H9 (cell line): Measurements from ENCODE around the gene FBN2. TPM values are rescaled to one million over a fixed set of nuclear protein-coding genes. Genes with fewer than 3 reads are reported as not detected.

Source experiments
- DNase-seq: peaks from one replicate; pipeline ENCODE4 v3.0.0-alpha.2; 2017
- H2AFZ ChIP-seq: one replicate; pipeline ENCODE4 v1.6.1; 2013; ENCODE audit warnings: mild to moderate bottlenecking, low read length, control low read depth, moderate library complexity
- H2AK5ac ChIP-seq: 2 replicates; pipeline ENCODE4 v1.6.1; 2013; ENCODE audit warnings: low read length, control low read depth, mixed read lengths; ENCODE audit not compliant: insufficient read length
- H2BK120ac ChIP-seq: one replicate; pipeline ENCODE4 v1.6.1; 2013; ENCODE audit warnings: low read depth, mild to moderate bottlenecking, low read length, control low read depth, inconsistent platforms; ENCODE audit not compliant: poor library complexity, severe bottlenecking
- H2BK12ac ChIP-seq: 2 replicates; pipeline ENCODE4 v1.6.1; 2013; ENCODE audit warnings: low read length, control low read depth, mixed read lengths, low read depth; ENCODE audit not compliant: insufficient read length
- H2BK15ac ChIP-seq: 2 replicates; pipeline ENCODE4 v1.6.1; 2013; ENCODE audit warnings: low read depth, low read length, control low read depth
- H2BK20ac ChIP-seq: one replicate; pipeline ENCODE4 v1.6.1; 2013; ENCODE audit warnings: low read depth, mild to moderate bottlenecking, low read length, control low read depth, inconsistent platforms; ENCODE audit not compliant: poor library complexity, severe bottlenecking
- H2BK5ac ChIP-seq: 2 replicates; pipeline ENCODE4 v1.6.1; 2013; ENCODE audit warnings: low read length, control low read depth, mixed read lengths; ENCODE audit not compliant: insufficient read length
- H3K14ac ChIP-seq: 2 replicates; pipeline ENCODE4 v1.6.1; 2013; ENCODE audit warnings: low read length, control low read depth; ENCODE audit not compliant: insufficient read depth
- H3K18ac ChIP-seq: 2 replicates; pipeline ENCODE4 v1.6.1; 2013; ENCODE audit warnings: low read depth, mild to moderate bottlenecking, mixed read lengths, low read length, control low read depth; ENCODE audit not compliant: insufficient read length
- H3K23ac ChIP-seq: 2 replicates; pipeline ENCODE4 v1.6.1; 2013; ENCODE audit warnings: low read length, control low read depth, mixed read lengths, low read depth; ENCODE audit not compliant: insufficient read length
- H3K23me2 ChIP-seq: 2 replicates; pipeline ENCODE4 v1.6.1; 2013; ENCODE audit warnings: low read depth, mild to moderate bottlenecking, mixed read lengths, low read length, control low read depth; ENCODE audit not compliant: insufficient read length, poor library complexity, severe bottlenecking
- H3K27ac ChIP-seq: 2 replicates; pipeline ENCODE4 v1.5.1; 2013; ENCODE audit warnings: low read length, control low read depth, mixed read lengths, low read depth; ENCODE audit not compliant: insufficient read length
- H3K27me3 ChIP-seq: 2 replicates; pipeline ENCODE4 v1.6.1; 2013; ENCODE audit warnings: low read length, control low read depth, inconsistent platforms; ENCODE audit not compliant: insufficient read depth
- H3K4ac ChIP-seq: 2 replicates; pipeline ENCODE4 v1.6.1; 2013; ENCODE audit warnings: low read depth, mild to moderate bottlenecking, control low read depth, inconsistent platforms, low read length, moderate library complexity
- H3K4me1 ChIP-seq: 2 replicates; pipeline ENCODE4 v1.6.1; 2013; ENCODE audit warnings: low read length, control low read depth, inconsistent platforms; ENCODE audit not compliant: insufficient read depth
- H3K4me2 ChIP-seq: 2 replicates; pipeline ENCODE4 v1.6.1; 2013; ENCODE audit warnings: low read length, control low read depth, mixed read lengths; ENCODE audit not compliant: insufficient read length, insufficient read depth
- H3K56ac ChIP-seq: 2 replicates; pipeline ENCODE4 v1.6.1; 2013; ENCODE audit warnings: low read depth, mild to moderate bottlenecking, mixed read lengths, low read length, control low read depth; ENCODE audit not compliant: insufficient read length
- H3K79me1 ChIP-seq: 2 replicates; pipeline ENCODE4 v1.6.1; 2013; ENCODE audit warnings: low read depth, mild to moderate bottlenecking, moderate library complexity, low read length, control low read depth, inconsistent platforms; ENCODE audit not compliant: insufficient read depth, poor library complexity, severe bottlenecking
- H3K79me2 ChIP-seq: 2 replicates; pipeline ENCODE4 v1.6.1; 2013; ENCODE audit warnings: low read length, control low read depth, inconsistent platforms; ENCODE audit not compliant: insufficient read depth
- H3K9ac ChIP-seq: 2 replicates; pipeline ENCODE4 v1.6.1; 2013; ENCODE audit warnings: low read length, control low read depth, mixed read lengths; ENCODE audit not compliant: insufficient read length; ENCODE audit errors: extremely low read depth
- H3K9me3 ChIP-seq: one replicate; pipeline ENCODE4 v1.6.1; 2013; ENCODE audit warnings: low read depth, low read length, inconsistent platforms; ENCODE audit not compliant: control insufficient read depth
- H3T11ph ChIP-seq: one replicate; pipeline ENCODE4 v1.6.1; 2013; ENCODE audit warnings: mild to moderate bottlenecking, low read length, control low read depth, inconsistent platforms
- H4K20me1 ChIP-seq: one replicate; pipeline ENCODE4 v1.6.1; 2013; ENCODE audit not compliant: control insufficient read depth, insufficient read length, insufficient read depth
- H4K5ac ChIP-seq: 2 replicates; pipeline ENCODE4 v1.6.1; 2013; ENCODE audit warnings: low read depth, mild to moderate bottlenecking, mixed read lengths, low read length, control low read depth; ENCODE audit not compliant: insufficient read length
- H4K8ac ChIP-seq: replicated peaks from 2 replicates; pipeline ENCODE4 v1.6.1; 2013; ENCODE audit warnings: low read length, control low read depth, mixed read lengths, low read depth; ENCODE audit not compliant: insufficient read length
- H4K91ac ChIP-seq: 2 replicates; pipeline ENCODE4 v1.6.1; 2013; ENCODE audit warnings: low read depth, mild to moderate bottlenecking, moderate library complexity, mixed read lengths, low read length, control low read depth; ENCODE audit not compliant: insufficient read length
- H3K27ac Mint-ChIP-seq, 3 experiments: 2 replicates in 2 of 3; 3 replicates in 1 of 3; pipeline ENCODE4 v1.8.0; 2020 to 2021; ENCODE audit warnings: mixed read lengths in 3 of 3, mild to moderate bottlenecking in 1 of 3, moderate library complexity in 1 of 3
- H3K27me3 Mint-ChIP-seq: 2 replicates; pipeline ENCODE4 v1.8.0; 2021; ENCODE audit warnings: low read depth, mild to moderate bottlenecking, moderate library complexity, mixed read lengths
- H3K36me3 Mint-ChIP-seq, 3 experiments: 2 replicates in 2 of 3; 3 replicates in 1 of 3; pipeline ENCODE4 v1.8.0; 2020 to 2021; ENCODE audit warnings: low read depth in 3 of 3, mixed read lengths in 3 of 3; ENCODE audit not compliant: insufficient read depth in 1 of 3
- H3K4me1 Mint-ChIP-seq, 2 experiments: 2 replicates each; pipeline ENCODE4 v1.8.0; 2020; ENCODE audit warnings: mixed read lengths in 2 of 2
- H3K4me3 Mint-ChIP-seq, 2 experiments: 2 replicates in 1 of 2; 3 replicates in 1 of 2; pipeline ENCODE4 v1.8.0; 2020 to 2021; ENCODE audit warnings: mild to moderate bottlenecking in 2 of 2, mixed read lengths in 2 of 2, moderate library complexity in 1 of 2
- H3K9me3 Mint-ChIP-seq, 2 experiments: 2 replicates in 1 of 2; 3 replicates in 1 of 2; pipeline ENCODE4 v1.8.0; 2020; ENCODE audit warnings: mild to moderate bottlenecking in 2 of 2, mixed read lengths in 2 of 2, moderate library complexity in 1 of 2
- CTCF ChIP-seq: fragments of 200-600 bp; sonication (generic); conservative IDR thresholded peaks from 3 replicates; pipeline ENCODE4 v1.8.0; 2021; ENCODE audit warnings: antibody characterized with exemption, mild to moderate bottlenecking
- WGBS: extraction: QIAGEN DNeasy Blood & Tissue Kit; methylation state at CpG from one replicate; pipeline ENCODE4 v1.1.7; 2013; ENCODE audit warnings: missing lambda C conversion rate, low lambda C conversion rate, mixed read lengths; ENCODE audit not compliant: insufficient read length; ENCODE audit errors: extremely low coverage; 5-methylcytosine and 5-hydroxymethylcytosine counted together
- total RNA-seq: library from RNA; stranded (reverse); gene quantifications from 2 replicates; pipeline ENCODE4 v1.2.1, GENCODE V29; 2021

FBN2 gene
- total RNA-seq, 1 experiment from 2014 or later = 8.3 TPM

- no peaks in the 10 kb centered on the region for H3K79me1 ChIP-seq
- H2BK120ac ChIP-seq = no peak overlapping the region
- no peak overlapping the region for H3T11ph ChIP-seq
- H3K23me2 ChIP-seq = no peaks in the 10 kb centered on the region
- no peak overlapping the region for H2AK5ac ChIP-seq
- H3K14ac ChIP-seq = no peak overlapping the region
- H4K20me1 ChIP-seq = no peaks in the 10 kb centered on the region
- no peaks in the 10 kb centered on the region for H3K79me2 ChIP-seq
- no peak overlapping the region for H4K91ac ChIP-seq
- no peak overlapping the region for H3K27ac ChIP-seq
- H4K8ac ChIP-seq = no peak overlapping the region
- H2BK20ac ChIP-seq = no peak overlapping the region
- no peak overlapping the region for H3K4ac ChIP-seq
- no peaks in the 10 kb centered on the region; a peak in 1 of 7 replicates for H3K36me3 Mint-ChIP-seq
- H2BK5ac ChIP-seq = no peak overlapping the region
- no CpG with 5 or more reads among the region's 1 CpG for WGBS
- no peak overlapping the region for H3K56ac ChIP-seq
- no peak for DNase-seq
- H4K5ac ChIP-seq = no peak overlapping the region
- H3K18ac ChIP-seq = no peak overlapping the region
- TF ChIP-seq CTCF = no peak
- no peak overlapping the region for H3K9ac ChIP-seq
- no peak overlapping the region for H3K27ac Mint-ChIP-seq
- no peak overlapping the region for H3K4me3 Mint-ChIP-seq
- H3K4me1 Mint-ChIP-seq = peaks cover 0 to 4% of the 10 kb centered on the region in 2 experiments; a peak in 1 of 4 replicates
- H3K4me2 ChIP-seq = no peak overlapping the region
- no peaks in the 10 kb centered on the region for H3K27me3 Mint-ChIP-seq
- no peak overlapping the region for H3K23ac ChIP-seq
- H3K4me1 ChIP-seq = no peaks in the 10 kb centered on the region
- H3K9me3 ChIP-seq = no peaks in the 10 kb centered on the region
- no peak overlapping the region for H2BK15ac ChIP-seq
- H2BK12ac ChIP-seq = no peak overlapping the region
- no peaks in the 10 kb centered on the region for H3K27me3 ChIP-seq
- no peaks in the 10 kb centered on the region; a peak in 1 of 5 replicates for H3K9me3 Mint-ChIP-seq
- H2AFZ ChIP-seq = no peak overlapping the region
These were observed 283.3 kb downstream of the FBN2 start for GRCh38 chr5:128254789-128255188.
